ENCODE data around the gene ZBTB4. TPM values are rescaled to one million over a fixed set of nuclear protein-coding genes. Genes with fewer than 3 reads are reported as not detected.

Gene ZBTB4
- total and polyA plus RNA-seq, 9 of the 15 experiments (the other 6 are each of a cell fraction or from before 2014, with no cell fraction given) = 0.92 to 6.9 (median 3.3) TPM

- DNase-seq (ENCODE audit: extremely low read depth in 1 of 4, low spot score in 3 of 4) (no peak), FAIRE-seq (no peak), ATAC-seq (no peak)
- WGBS (ENCODE audit: insufficient coverage, low coverage, missing lambda C conversion rate) = 83% methylated on average over 3 of the region's 3 CpGs
- H3K9ac ChIP-seq (ENCODE audit: insufficient read depth in 1 of 2, low read depth in 2 of 2, low read length in 2 of 2) = peak overlapping the region in 1 of 2 experiments; percentile 55; a peak in 2 of 4 replicates
- peaks cover 30% of the 10 kb centered on the region; the same call in 1 of the 3 replicates for H3K36me3 ChIP-seq (ENCODE audit: control insufficient read depth, insufficient read depth, low read length)
- H3K4me2 ChIP-seq (ENCODE audit: insufficient read depth, low read length) = no peak overlapping the region
- H3K9me1 ChIP-seq (ENCODE audit: control insufficient read depth, insufficient read depth, low read length) = no peaks in the 10 kb centered on the region
- POLR2A ChIA-PET = interaction anchor here (0.6 to 3.2 kb wide), 5 partner anchors 11 to 395 kb away, joined by 3 to 10 read pairs (median 3); partner anchors contain the start of genes POLR2A, SLC35G6 and ZBTB4
- CTCF ChIA-PET (ENCODE audit: low intra/inter-chr PET ratio) = no interaction called here
- peaks cover 22% of the 10 kb centered on the region for H3K79me2 ChIP-seq (ENCODE audit: control insufficient read depth, insufficient read depth, low read length)
- no peaks in the 10 kb centered on the region for H3K27me3 ChIP-seq (ENCODE audit: control insufficient read depth in 2 of 2, insufficient read depth in 2 of 2, low read length in 2 of 2)
- H3K4me3 ChIP-seq = no peak overlapping the region
- no peaks in the 10 kb centered on the region for H4K20me1 ChIP-seq (replicated peaks; ENCODE audit: control insufficient read depth, insufficient read depth, low read length)
- no peak for TF ChIP-seq TAF15 (IDR thresholded peaks at IDR 0.05; ENCODE audit: low read depth, low read length)
- TF ChIP-seq XRCC5 (IDR thresholded peaks at IDR 0.05; ENCODE audit: low read depth, low read length) = no peak
- no peak for TF ChIP-seq ZNF764 (CRISPR knock-in tag; IDR thresholded peaks at IDR 0.05; ENCODE audit: low read depth)
- no peak for TF ChIP-seq ARID3B (CRISPR knock-in tag; IDR thresholded peaks at IDR 0.05; ENCODE audit: borderline replicate concordance)
- H3K9me3 ChIP-seq (replicated peaks; ENCODE audit: control insufficient read depth, insufficient read depth, low read depth, low read length) = no peaks in the 10 kb centered on the region
- in situ Hi-C loops (cut with MboI) = no loop called here
- H3K4me1 ChIP-seq (replicated peaks in 1 of 2; ENCODE audit: control insufficient read depth in 2 of 2, insufficient read depth in 2 of 2, low read length in 2 of 2) = peaks cover 8 to 28% of the 10 kb centered on the region in 2 experiments
- no TSS peak for BruUV-seq (replicated peaks)
- intact Hi-C loops (cut with micrococcal nuclease) = no loop called here
- H3K27ac ChIP-seq (ENCODE audit: extremely low read depth, low read depth, low read length) = peak overlapping the region; percentile 70
- H2AFZ ChIP-seq (ENCODE audit: low read depth, low read length) = no peak overlapping the region
These were observed 11.9 kb downstream of the ZBTB4 start for GRCh38 chr17:7467498-7467897.
